Neural crest cell (in vitro differentiated cells): ENCODE data around the gene GNPTAB. TPM values are rescaled to one million over a fixed set of nuclear protein-coding genes. Genes with fewer than 3 reads are reported as not detected.

Experiments used
- DNase-seq: peaks from one replicate; pipeline ENCODE4 v3.0.0; 2021; ENCODE audit warnings: low read depth, mixed read lengths, low spot score
- H3K27ac Mint-ChIP-seq: one replicate; pipeline ENCODE4 v1.8.0; 2021; ENCODE audit warnings: mild to moderate bottlenecking, mixed read lengths; ENCODE audit not compliant: unreplicated experiment
- H3K27me3 Mint-ChIP-seq: 2 replicates; pipeline ENCODE4 v1.8.0; 2021; ENCODE audit warnings: low read depth, mild to moderate bottlenecking, mixed read lengths
- H3K36me3 Mint-ChIP-seq: 2 replicates; pipeline ENCODE4 v1.8.0; 2021; ENCODE audit warnings: low read depth, mild to moderate bottlenecking, mixed read lengths
- H3K4me1 Mint-ChIP-seq: 2 replicates; pipeline ENCODE4 v1.8.0; 2021; ENCODE audit warnings: mixed read lengths
- H3K4me3 Mint-ChIP-seq: one replicate; pipeline ENCODE4 v1.8.0; 2021; ENCODE audit warnings: mild to moderate bottlenecking, mixed read lengths
- H3K9me3 Mint-ChIP-seq: 2 replicates; pipeline ENCODE4 v1.8.0; 2021; ENCODE audit warnings: mixed read lengths
- CTCF ChIP-seq: fragments of 200-600 bp; sonication (generic); conservative IDR thresholded peaks from 2 replicates; pipeline ENCODE4 v1.5.0; 2021; ENCODE audit warnings: antibody characterized with exemption, mild to moderate bottlenecking
- total RNA-seq: library from RNA; stranded (reverse); gene quantifications from 2 replicates; pipeline ENCODE4 v1.2.1, GENCODE V29; 2021

GNPTAB gene
- total RNA-seq, 1 donor from 2014 or later, result 11.0 TPM

- Mint-ChIP-seq H3K4me1 (peaks cover 21% of the 10 kb centered on the region), H3K27me3 (no peaks in the 10 kb centered on the region), H3K36me3 (peaks cover 2% of the 10 kb centered on the region), H3K27ac (peak overlapping the region; percentile 3), H3K9me3 (no peaks in the 10 kb centered on the region), H3K4me3 (no peak overlapping the region)
- TF ChIP-seq CTCF, result no peak
- DNase-seq, result no peak
These were observed 50.2 kb downstream of the GNPTAB start for GRCh38 chr12:101780599-101780998.

DNA sequence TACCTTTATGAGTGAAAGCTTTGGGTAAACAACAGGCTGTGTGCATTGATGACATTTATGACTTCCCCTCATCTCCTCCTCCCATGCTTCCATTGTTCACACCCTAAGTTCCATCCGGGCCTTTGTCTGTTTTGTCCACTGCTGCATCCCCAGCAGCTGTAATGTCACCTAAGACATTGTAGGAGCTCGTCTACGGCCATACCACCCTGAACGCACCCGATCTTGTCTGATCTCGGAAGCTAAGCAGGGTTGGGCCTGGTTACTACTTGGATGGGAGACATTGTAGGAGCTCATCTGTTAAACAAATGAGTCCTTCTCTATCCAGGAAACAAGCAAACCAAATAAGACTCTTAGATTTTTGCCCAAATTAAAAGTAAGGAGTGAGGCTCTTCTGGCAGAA is 51.1 kb downstream of the GNPTAB start:
- no peaks in the 10 kb centered on the region for H3K9me3 Mint-ChIP-seq
- peaks cover 21% of the 10 kb centered on the region for H3K4me1 Mint-ChIP-seq
- peaks cover 2% of the 10 kb centered on the region for H3K36me3 Mint-ChIP-seq
- no peak for DNase-seq
- no peak overlapping the region for H3K27ac Mint-ChIP-seq
- H3K27me3 Mint-ChIP-seq, result no peaks in the 10 kb centered on the region
- no peak overlapping the region for H3K4me3 Mint-ChIP-seq
- TF ChIP-seq CTCF, result no peak

- Mint-ChIP-seq H3K27me3 (no peaks in the 10 kb centered on the region), H3K36me3 (peaks cover 2% of the 10 kb centered on the region), H3K4me3 (no peak overlapping the region), H3K27ac (no peak overlapping the region), H3K4me1 (peaks cover 21% of the 10 kb centered on the region), H3K9me3 (no peaks in the 10 kb centered on the region)
- DNase-seq, result no peak
- TF ChIP-seq CTCF, result no peak
These were observed 51.6 kb downstream of the GNPTAB start for GRCh38 chr12:101779200-101779599.

DNA sequence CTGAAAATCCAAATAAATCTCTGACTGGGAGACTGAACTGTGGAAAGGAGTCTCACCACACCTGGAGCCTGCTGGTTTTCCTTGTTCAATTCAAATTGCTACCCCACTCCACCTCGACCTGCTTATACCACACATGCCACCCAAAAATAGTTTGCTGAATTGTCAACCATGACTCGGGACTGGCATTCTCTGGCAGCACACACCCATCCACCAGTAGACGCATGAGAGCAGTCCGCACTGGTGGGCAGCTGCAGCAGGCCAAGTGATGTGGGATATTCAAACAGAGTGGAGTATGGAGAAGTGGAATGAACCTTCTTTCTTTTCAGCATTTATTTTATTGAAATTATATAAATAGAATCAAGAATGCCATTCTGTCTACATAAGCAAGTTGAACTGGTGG is 52.8 kb downstream of the GNPTAB start:
- no peaks in the 10 kb centered on the region for H3K27me3 Mint-ChIP-seq
- TF ChIP-seq CTCF, result no peak

GRCh38 chr12:101777485-101777884 is 53.3 kb downstream of the GNPTAB start:
- H3K4me1 Mint-ChIP-seq, result peaks cover 21% of the 10 kb centered on the region
- H3K27me3 Mint-ChIP-seq, result no peaks in the 10 kb centered on the region
- peak overlapping the region; percentile 15 for H3K27ac Mint-ChIP-seq
- DNase-seq, result no peak
- H3K9me3 Mint-ChIP-seq, result no peaks in the 10 kb centered on the region
- no peak overlapping the region for H3K4me3 Mint-ChIP-seq
- H3K36me3 Mint-ChIP-seq, result peaks cover 2% of the 10 kb centered on the region
- no peak for TF ChIP-seq CTCF

More for the DNA sequence above, 52.8 kb downstream of the GNPTAB start:
- H3K36me3 Mint-ChIP-seq, result peaks cover 2% of the 10 kb centered on the region
- H3K4me1 Mint-ChIP-seq, result peaks cover 21% of the 10 kb centered on the region
- H3K9me3 Mint-ChIP-seq, result no peaks in the 10 kb centered on the region
- no peak overlapping the region for H3K4me3 Mint-ChIP-seq
- H3K27ac Mint-ChIP-seq, result no peak overlapping the region
- DNase-seq, result no peak

DNA sequence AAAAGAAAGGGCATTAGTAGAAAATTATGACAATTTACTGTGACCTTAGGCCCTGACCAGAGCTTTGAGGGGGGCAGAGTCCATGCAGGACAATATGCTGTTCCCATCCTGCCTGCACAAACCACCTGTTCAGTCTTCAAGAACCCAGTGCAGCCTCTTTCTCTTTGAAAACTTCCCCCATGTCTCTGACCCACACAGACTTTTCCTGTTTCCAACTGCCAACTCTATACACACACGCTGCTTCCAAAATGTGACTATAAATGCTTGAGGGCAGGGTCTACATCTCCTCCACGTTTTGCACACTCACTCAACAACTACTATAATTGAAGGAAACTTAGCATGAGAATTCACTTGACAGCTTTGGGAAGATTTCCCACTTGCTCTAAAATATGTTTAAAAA is 54.9 kb downstream of the GNPTAB start:
- Mint-ChIP-seq H3K27me3 (no peaks in the 10 kb centered on the region), H3K36me3 (peaks cover 2% of the 10 kb centered on the region), H3K4me1 (peaks cover 21% of the 10 kb centered on the region), H3K9me3 (no peaks in the 10 kb centered on the region), H3K27ac (no peak overlapping the region), H3K4me3 (no peak overlapping the region)
- no peak for DNase-seq
- no peak for TF ChIP-seq CTCF
